ENCODE results near the gene ZSWIM4. TPM values are rescaled to one million over a fixed set of nuclear protein-coding genes. Genes with fewer than 3 reads are reported as not detected.

The ZSWIM4 gene
- total RNA-seq, 1 donor from 2014 or later, result 2.6 TPM

DNA sequence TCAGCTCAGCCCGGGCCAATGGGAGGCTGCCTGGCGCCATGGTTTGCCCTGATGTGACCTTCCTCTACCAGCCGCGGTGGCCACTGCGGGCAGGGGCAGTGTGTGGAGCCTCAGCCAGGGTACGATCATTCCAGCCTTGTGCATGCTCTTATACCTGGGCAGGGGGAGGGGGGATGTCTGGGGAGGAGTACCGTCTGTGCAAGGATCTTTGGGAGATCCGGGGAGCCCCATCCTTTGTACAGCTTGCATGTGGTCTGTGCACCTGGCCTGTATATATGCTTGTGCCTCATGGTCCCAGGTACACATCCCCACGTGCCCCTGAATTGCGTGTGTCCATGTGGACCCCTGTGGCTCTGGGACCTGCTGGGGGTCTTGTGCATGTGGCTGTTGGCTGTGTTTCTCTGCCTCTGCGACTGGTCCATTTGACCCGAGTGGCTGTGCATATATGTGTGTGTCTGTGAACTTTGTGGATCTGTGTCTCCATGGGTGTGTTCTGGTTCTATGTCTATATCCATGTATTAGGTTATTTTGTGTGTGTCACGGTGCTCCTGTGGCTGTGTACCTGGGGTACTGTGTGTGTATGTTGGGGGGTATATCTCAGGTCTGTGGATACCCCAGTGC is 68.9 kb downstream of the ZSWIM4 start:
- Histone ChIP-seq H3K4me1 (peaks cover 43% of the 10 kb centered on the region), H3K4me3 (no peak overlapping the region), H3K27ac (replicated peaks) (peak overlapping the region; percentile 58), H3K36me3 (no peaks in the 10 kb centered on the region), H3K27me3 (ENCODE audit: low read depth) (no peaks in the 10 kb centered on the region), H3K9me3 (replicated peaks) (no peaks in the 10 kb centered on the region)
- TF ChIP-seq, protein P1, sequence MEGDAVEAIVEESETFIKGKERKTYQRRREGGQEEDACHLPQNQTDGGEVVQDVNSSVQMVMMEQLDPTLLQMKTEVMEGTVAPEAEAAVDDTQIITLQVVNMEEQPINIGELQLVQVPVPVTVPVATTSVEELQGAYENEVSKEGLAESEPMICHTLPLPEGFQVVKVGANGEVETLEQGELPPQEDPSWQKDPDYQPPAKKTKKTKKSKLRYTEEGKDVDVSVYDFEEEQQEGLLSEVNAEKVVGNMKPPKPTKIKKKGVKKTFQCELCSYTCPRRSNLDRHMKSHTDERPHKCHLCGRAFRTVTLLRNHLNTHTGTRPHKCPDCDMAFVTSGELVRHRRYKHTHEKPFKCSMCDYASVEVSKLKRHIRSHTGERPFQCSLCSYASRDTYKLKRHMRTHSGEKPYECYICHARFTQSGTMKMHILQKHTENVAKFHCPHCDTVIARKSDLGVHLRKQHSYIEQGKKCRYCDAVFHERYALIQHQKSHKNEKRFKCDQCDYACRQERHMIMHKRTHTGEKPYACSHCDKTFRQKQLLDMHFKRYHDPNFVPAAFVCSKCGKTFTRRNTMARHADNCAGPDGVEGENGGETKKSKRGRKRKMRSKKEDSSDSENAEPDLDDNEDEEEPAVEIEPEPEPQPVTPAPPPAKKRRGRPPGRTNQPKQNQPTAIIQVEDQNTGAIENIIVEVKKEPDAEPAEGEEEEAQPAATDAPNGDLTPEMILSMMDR (IDR thresholded peaks at IDR 0.05; ENCODE audit: borderline replicate concordance), result no peak
- DNase-seq, result no peak
- intact Hi-C loops (cut with micrococcal nuclease), result loop anchor here (10.0 kb wide), 1 partner anchor 79 kb away; no protein-coding TSS in a partner anchor

DNA sequence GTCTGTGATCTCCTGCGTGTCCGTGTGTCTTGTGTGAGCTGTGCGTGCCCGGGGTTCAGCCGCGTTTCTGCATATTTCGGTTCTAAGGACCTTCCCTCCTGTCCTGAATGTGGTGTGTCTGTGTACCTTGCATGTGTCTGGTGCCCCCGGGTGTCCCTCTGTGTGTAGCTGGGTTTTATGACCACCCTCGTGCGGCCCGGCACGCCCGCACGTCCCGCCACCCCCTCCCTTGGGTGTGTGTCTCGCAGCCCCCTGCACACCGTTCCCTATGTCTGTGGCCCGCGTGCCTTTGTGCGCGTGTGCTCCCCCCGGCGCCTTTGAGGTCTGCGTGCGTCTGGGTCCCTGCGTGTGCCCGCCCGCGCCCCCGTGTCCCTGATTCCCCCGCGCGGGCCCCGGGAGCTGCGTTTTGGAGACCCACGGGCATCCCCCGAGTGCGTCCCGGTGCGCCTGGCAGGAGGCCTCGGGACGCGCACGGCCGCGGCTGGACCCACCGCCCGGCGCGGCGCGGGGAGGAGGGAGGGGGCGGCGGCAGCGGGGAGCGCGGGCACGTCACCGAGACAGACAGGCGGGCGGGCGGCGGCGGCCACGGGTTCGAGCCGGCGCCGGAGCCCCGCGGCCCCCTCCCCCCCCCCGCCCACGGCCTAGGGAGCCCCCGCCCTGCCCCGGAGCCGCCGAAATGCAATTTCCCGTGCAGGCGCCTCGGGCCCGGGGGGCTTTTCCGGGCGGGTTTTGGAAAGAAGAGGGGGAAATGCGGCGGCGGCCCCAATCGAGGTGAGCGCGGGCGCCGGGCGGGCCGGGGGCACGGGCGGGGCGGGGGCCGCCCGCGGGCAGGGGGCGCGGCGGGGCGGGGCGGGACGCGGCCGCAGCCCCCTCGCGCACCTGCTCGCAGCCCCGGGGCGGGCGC is 69.7 kb downstream of the ZSWIM4 start:
- H3K27ac ChIP-seq (replicated peaks), result peak overlapping the region; percentile 58
- no peaks in the 10 kb centered on the region for H3K9me3 ChIP-seq (replicated peaks)
- peak overlapping the region; percentile 85 for H3K4me3 ChIP-seq
- intact Hi-C loops (cut with micrococcal nuclease), result loop anchor here (10.0 kb wide), 1 partner anchor 80 kb away; no protein-coding TSS in a partner anchor
- H3K4me1 ChIP-seq, result peaks cover 43% of the 10 kb centered on the region
- no peaks in the 10 kb centered on the region for H3K36me3 ChIP-seq
- no peaks in the 10 kb centered on the region for H3K27me3 ChIP-seq (ENCODE audit: low read depth)
- no peak for DNase-seq
- TF ChIP-seq, protein P1 (IDR thresholded peaks at IDR 0.05; ENCODE audit: borderline replicate concordance), result no peak

DNA sequence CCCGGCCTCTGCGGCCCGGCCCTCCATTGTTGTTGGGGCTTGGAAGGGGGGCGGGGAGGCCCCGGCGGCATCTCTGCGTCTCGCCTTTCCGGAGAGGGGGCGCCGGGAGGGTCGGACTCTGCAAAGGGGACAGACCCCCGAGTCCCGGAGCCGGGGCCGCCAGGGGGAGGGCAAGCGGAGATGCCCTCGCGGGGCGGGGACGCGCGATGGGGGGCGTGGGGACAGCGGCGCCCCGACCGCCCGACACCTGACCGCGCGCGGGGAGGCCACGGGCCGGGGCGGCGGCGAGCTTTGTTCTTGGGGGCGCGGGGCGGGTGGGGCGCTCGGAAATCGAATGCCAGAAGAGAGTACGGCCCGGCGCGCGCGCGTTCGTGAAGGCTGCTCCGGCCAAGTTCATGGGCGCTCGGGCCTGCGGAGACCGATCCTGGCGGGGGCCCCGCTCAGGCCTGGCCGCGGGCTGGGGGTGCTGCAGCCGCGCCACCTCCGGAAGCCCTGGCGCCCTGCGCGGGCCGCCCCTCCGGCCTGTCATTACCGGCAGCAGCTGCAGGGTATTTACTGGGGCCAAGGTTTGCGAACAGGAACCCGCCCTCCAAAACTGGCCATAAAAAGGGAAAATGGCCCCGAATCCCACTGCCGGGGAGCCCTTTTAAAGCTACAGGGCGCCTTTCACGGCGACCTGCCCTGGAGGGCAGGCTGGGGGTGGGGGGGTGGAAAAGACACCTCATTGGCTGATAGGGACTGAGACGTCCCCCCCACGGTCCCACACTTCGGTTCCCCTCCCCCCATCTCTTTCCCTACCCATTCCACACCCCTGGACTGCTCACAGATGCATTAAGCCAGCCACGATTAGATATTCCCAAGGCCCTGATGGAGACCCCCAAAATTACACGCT is 70.6 kb downstream of the ZSWIM4 start:
- DNase-seq, result no peak
- Histone ChIP-seq H3K27ac (replicated peaks) (peak overlapping the region; percentile 69), H3K4me3 (peak overlapping the region; percentile 85)

DNA sequence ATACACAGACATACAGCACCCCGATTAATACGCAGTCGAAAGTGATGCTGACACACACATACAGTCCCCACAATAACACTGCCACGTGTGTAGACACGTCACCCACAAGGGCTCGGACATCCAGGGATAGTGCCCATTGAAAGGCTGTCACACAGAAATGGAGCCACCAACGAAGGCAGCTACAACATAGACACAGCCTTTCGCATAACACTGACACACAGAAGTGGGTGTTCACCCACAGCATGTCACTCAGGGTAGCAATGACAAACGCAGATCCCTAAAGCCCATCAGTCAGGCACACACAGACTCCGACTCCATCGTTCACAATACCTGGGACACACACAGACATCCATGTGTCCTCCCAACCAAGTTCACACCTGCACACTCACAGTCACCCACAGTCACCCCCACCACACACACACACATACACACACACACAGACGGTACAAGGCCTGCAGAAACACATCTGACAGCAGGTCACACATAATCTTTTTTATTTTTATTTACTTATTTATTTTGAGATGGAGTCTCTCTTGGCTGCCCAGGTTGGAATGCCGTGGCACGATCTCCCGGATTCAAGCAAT is 71.3 kb downstream of the ZSWIM4 start:
- Histone ChIP-seq H3K9me3 (replicated peaks) (no peaks in the 10 kb centered on the region), H3K27me3 (ENCODE audit: low read depth) (no peaks in the 10 kb centered on the region), H3K4me1 (peaks cover 32% of the 10 kb centered on the region), H3K36me3 (no peaks in the 10 kb centered on the region), H3K4me3 (peak overlapping the region; percentile 85), H3K27ac (replicated peaks) (no peak overlapping the region)
- DNase-seq, result no peak
- TF ChIP-seq, protein P1 (IDR thresholded peaks at IDR 0.05; ENCODE audit: borderline replicate concordance), result no peak
- intact Hi-C loops (cut with micrococcal nuclease), result loop anchor here (10.0 kb wide), 1 partner anchor 82 kb away; no protein-coding TSS in a partner anchor

More for the DNA sequence above, 70.6 kb downstream of the ZSWIM4 start:
- intact Hi-C loops (cut with micrococcal nuclease), result loop anchor here (10.0 kb wide), 1 partner anchor 81 kb away; no protein-coding TSS in a partner anchor
- Histone ChIP-seq H3K27me3 (ENCODE audit: low read depth) (no peaks in the 10 kb centered on the region), H3K4me1 (peaks cover 40% of the 10 kb centered on the region), H3K36me3 (no peaks in the 10 kb centered on the region), H3K9me3 (replicated peaks) (no peaks in the 10 kb centered on the region)
- TF ChIP-seq, protein P1 (IDR thresholded peaks at IDR 0.05; ENCODE audit: borderline replicate concordance), result peak; percentile 16

All from left ventricle myocardium inferior (tissue), 1 donor.